Measurements from ENCODE around the gene DTX3L.

Gene DTX3L

DNA sequence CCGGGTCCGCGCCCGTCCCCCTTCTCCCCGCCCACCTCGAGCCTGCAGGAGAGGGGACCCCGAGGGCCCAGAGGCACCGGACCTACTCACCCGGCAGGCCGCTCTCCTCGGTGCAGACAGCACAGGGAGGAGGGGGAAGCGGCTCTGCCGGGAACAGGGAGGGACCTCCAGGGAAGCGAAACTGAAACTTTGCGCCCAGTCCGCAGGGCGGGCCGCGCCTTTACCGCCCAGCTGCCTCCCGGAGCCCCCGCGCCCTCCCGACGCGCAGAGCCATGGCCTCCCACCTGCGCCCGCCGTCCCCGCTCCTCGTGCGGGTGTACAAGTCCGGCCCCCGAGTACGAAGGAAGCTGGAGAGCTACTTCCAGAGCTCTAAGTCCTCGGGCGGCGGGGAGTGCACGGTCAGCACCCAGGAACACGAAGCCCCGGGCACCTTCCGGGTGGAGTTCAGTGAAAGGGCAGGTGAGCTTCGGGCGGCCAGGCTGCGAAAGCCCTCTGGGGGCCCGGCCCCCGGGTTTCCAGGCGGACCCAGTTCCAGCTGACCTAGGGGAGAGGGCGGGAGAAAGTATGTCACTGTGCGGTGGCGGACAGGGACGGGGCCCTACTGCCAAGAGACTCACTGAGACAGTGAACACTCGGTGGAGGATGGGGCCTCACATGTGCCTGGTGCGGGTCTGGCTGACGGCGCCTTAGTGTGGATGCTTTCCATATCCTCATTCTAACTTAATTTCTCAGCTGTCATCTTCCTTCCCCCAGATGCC lies at the start of gene DTX3L, which contains the start of gene PARP9:
DTX3L (plus strand) TSS at position 184 of the 758 bp plus-strand sequence; CDS start at position 273, 89 bp downstream.
PARP9 (minus strand) TSS at position 146 of the 758 bp plus-strand sequence. CDS start 4,680 bp downstream, outside the sequence.
- TF ChIP-seq, protein P1, sequence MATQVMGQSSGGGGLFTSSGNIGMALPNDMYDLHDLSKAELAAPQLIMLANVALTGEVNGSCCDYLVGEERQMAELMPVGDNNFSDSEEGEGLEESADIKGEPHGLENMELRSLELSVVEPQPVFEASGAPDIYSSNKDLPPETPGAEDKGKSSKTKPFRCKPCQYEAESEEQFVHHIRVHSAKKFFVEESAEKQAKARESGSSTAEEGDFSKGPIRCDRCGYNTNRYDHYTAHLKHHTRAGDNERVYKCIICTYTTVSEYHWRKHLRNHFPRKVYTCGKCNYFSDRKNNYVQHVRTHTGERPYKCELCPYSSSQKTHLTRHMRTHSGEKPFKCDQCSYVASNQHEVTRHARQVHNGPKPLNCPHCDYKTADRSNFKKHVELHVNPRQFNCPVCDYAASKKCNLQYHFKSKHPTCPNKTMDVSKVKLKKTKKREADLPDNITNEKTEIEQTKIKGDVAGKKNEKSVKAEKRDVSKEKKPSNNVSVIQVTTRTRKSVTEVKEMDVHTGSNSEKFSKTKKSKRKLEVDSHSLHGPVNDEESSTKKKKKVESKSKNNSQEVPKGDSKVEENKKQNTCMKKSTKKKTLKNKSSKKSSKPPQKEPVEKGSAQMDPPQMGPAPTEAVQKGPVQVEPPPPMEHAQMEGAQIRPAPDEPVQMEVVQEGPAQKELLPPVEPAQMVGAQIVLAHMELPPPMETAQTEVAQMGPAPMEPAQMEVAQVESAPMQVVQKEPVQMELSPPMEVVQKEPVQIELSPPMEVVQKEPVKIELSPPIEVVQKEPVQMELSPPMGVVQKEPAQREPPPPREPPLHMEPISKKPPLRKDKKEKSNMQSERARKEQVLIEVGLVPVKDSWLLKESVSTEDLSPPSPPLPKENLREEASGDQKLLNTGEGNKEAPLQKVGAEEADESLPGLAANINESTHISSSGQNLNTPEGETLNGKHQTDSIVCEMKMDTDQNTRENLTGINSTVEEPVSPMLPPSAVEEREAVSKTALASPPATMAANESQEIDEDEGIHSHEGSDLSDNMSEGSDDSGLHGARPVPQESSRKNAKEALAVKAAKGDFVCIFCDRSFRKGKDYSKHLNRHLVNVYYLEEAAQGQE (IDR thresholded peaks at IDR 0.05; ENCODE audit: low read depth) = no peak
- TF ChIP-seq EGR1 (IDR thresholded peaks at IDR 0.05) (no peak), TCF12 (IDR thresholded peaks at IDR 0.05; ENCODE audit: low read depth) (no peak), RAD21 (IDR thresholded peaks at IDR 0.05; ENCODE audit: low read depth) (no peak), CEBPB (IDR thresholded peaks at IDR 0.05) (no peak), NFIC (IDR thresholded peaks at IDR 0.05) (no peak), YY1 (IDR thresholded peaks at IDR 0.05; ENCODE audit: low read depth) (no peak), EP300 (IDR thresholded peaks at IDR 0.05; ENCODE audit: borderline replicate concordance) (no peak)

- TF ChIP-seq, protein P2, sequence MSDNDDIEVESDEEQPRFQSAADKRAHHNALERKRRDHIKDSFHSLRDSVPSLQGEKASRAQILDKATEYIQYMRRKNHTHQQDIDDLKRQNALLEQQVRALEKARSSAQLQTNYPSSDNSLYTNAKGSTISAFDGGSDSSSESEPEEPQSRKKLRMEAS (IDR thresholded peaks at IDR 0.05) = no peak
- TF ChIP-seq USF1 (IDR thresholded peaks at IDR 0.05) (no peak), CEBPB (IDR thresholded peaks at IDR 0.05) (no peak), ZBTB7A (IDR thresholded peaks at IDR 0.05; ENCODE audit: low read depth) (peak; percentile 97)
- TF ChIP-seq, protein P1 (IDR thresholded peaks at IDR 0.05; ENCODE audit: low read depth) = no peak
These were observed 49.1 kb upstream of the DTX3L start for GRCh38 chr3:122515020-122515468.

GRCh38 chr3:122515870-122516269 lies 48.3 kb upstream of the DTX3L start:
- TF ChIP-seq ZBTB7A (IDR thresholded peaks at IDR 0.05; ENCODE audit: low read depth) (no peak), RAD21 (IDR thresholded peaks at IDR 0.05; ENCODE audit: low read depth) (no peak), USF1 (IDR thresholded peaks at IDR 0.05) (no peak), CREB1 (IDR thresholded peaks at IDR 0.05; ENCODE audit: low read depth) (no peak), CEBPB (IDR thresholded peaks at IDR 0.05) (no peak), YY1 (IDR thresholded peaks at IDR 0.05; ENCODE audit: low read depth) (no peak), NFIC (IDR thresholded peaks at IDR 0.05) (no peak)

DNA sequence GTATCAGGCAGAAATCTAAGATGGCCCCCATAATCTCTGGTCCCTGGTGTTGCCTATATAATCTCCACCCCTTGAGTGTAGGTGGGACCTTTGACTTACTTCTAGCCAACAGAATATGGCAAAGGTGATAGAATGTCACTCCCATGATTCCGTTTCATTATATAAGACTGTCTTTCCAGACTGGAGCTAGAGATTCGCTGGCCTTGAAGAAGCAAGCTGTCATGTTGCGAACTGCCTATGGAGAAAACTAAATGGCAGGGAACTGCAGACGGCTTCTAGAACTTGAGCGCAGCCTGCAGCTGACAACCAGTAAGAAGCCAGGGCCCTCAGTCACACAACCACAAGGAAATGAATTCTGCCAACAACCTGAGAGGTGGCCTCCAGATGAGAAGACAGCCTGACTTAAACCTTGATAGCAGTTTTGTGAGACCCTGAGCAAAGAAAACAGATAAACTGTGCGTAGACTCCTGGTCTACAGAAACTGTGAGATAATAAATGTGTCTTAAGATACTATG lies 47.2 kb upstream of the DTX3L start:
- no peak for TF ChIP-seq FOXM1 (IDR thresholded peaks at IDR 0.05; ENCODE audit: borderline replicate concordance, low read depth)
- no peak for TF ChIP-seq YY1 (IDR thresholded peaks at IDR 0.05; ENCODE audit: low read depth)
- TF ChIP-seq EGR1 (IDR thresholded peaks at IDR 0.05) = no peak
- no peak for TF ChIP-seq TAF1 (IDR thresholded peaks at IDR 0.05; ENCODE audit: low read depth)
- no peak for TF ChIP-seq NFIC (IDR thresholded peaks at IDR 0.05)
- TF ChIP-seq, protein P2 (IDR thresholded peaks at IDR 0.05) = no peak
- TF ChIP-seq ZBTB7A (IDR thresholded peaks at IDR 0.05; ENCODE audit: low read depth) = no peak
- TF ChIP-seq RAD21 (IDR thresholded peaks at IDR 0.05; ENCODE audit: low read depth) = no peak
- TF ChIP-seq USF1 (IDR thresholded peaks at IDR 0.05) = no peak
- TF ChIP-seq, protein P1 (IDR thresholded peaks at IDR 0.05; ENCODE audit: low read depth) = no peak
- TF ChIP-seq TEAD4 (IDR thresholded peaks at IDR 0.05) = no peak
- TF ChIP-seq EP300 (IDR thresholded peaks at IDR 0.05; ENCODE audit: borderline replicate concordance) = no peak
- TF ChIP-seq CEBPB (IDR thresholded peaks at IDR 0.05) = no peak
- no peak for TF ChIP-seq CREB1 (IDR thresholded peaks at IDR 0.05; ENCODE audit: low read depth)
- TF ChIP-seq TCF12 (IDR thresholded peaks at IDR 0.05; ENCODE audit: low read depth) = no peak

Data from Ishikawa (cell line).